HG02943 (cell line): ENCODE data around the gene SCRN3.
"Not testable (repeated sequence)": the region's sequence is repeated elsewhere in the genome, so short reads cannot be mapped to it uniquely, and the experiment has no call there.

ENCODE experiments used
- ATAC-seq: cut with Tn5 transposase; IDR thresholded peaks from one replicate; pipeline ENCODE4 v1.9.1; 2021; ENCODE audit warnings: mild to moderate bottlenecking, low read depth, moderate library complexity; ENCODE audit not compliant: unreplicated experiment

Gene SCRN3

GRCh38 chr2:174400853-174401252, 5.3 kb downstream of the SCRN3 start:
- ATAC-seq, result no peak

GRCh38 chr2:174403628-174404027, 8.1 kb downstream of the SCRN3 start:
- no peak for ATAC-seq

- not testable (repeated sequence) for ATAC-seq
Observed at GRCh38 chr2:174410039-174410438, 14.5 kb downstream of the SCRN3 start.

- no peak for ATAC-seq
Observed at GRCh38 chr2:174412256-174412655, 16.7 kb downstream of the SCRN3 start.

- no peak for ATAC-seq
Observed at GRCh38 chr2:174428214-174428613, 32.7 kb downstream of the SCRN3 start.

- ATAC-seq, result no peak
Observed at GRCh38 chr2:174430066-174430465, 34.5 kb downstream of the SCRN3 start.

GRCh38 chr2:174431902-174432301, 36.4 kb downstream of the SCRN3 start:
- ATAC-seq, result no peak

GRCh38 chr2:174436351-174436750, 40.8 kb downstream of the SCRN3 start:
- ATAC-seq, result no peak

GRCh38 chr2:174438146-174438886, 42.8 kb downstream of the SCRN3 start:
- no peak for ATAC-seq

- ATAC-seq, result no peak
Observed at GRCh38 chr2:174439323-174439722, 43.8 kb downstream of the SCRN3 start.

GRCh38 chr2:174439950-174440349, 44.4 kb downstream of the SCRN3 start:
- no peak for ATAC-seq

GRCh38 chr2:174442546-174443510, 47.3 kb downstream of the SCRN3 start:
- no peak for ATAC-seq

- no peak for ATAC-seq
Observed at GRCh38 chr2:174444761-174445160, 49.2 kb downstream of the SCRN3 start.

GRCh38 chr2:174445248-174445647, 49.7 kb downstream of the SCRN3 start:
- ATAC-seq, result no peak

- no peak for ATAC-seq
Observed at GRCh38 chr2:174446531-174446930, 51.0 kb downstream of the SCRN3 start.

- no peak for ATAC-seq
Observed at GRCh38 chr2:174449033-174449432, 53.5 kb downstream of the SCRN3 start.

- no peak for ATAC-seq
Observed at GRCh38 chr2:174450021-174450816, 54.7 kb downstream of the SCRN3 start.

GRCh38 chr2:174454566-174454965, 59.0 kb downstream of the SCRN3 start:
- no peak for ATAC-seq

- ATAC-seq, result no peak
Observed at GRCh38 chr2:174461221-174461620, 65.7 kb downstream of the SCRN3 start.

- no peak for ATAC-seq
Observed at GRCh38 chr2:174465327-174465726, 69.8 kb downstream of the SCRN3 start.

GRCh38 chr2:174473796-174474195, 78.3 kb downstream of the SCRN3 start:
- ATAC-seq, result no peak
